ENCODE data around the gene VWCE.

DNA sequence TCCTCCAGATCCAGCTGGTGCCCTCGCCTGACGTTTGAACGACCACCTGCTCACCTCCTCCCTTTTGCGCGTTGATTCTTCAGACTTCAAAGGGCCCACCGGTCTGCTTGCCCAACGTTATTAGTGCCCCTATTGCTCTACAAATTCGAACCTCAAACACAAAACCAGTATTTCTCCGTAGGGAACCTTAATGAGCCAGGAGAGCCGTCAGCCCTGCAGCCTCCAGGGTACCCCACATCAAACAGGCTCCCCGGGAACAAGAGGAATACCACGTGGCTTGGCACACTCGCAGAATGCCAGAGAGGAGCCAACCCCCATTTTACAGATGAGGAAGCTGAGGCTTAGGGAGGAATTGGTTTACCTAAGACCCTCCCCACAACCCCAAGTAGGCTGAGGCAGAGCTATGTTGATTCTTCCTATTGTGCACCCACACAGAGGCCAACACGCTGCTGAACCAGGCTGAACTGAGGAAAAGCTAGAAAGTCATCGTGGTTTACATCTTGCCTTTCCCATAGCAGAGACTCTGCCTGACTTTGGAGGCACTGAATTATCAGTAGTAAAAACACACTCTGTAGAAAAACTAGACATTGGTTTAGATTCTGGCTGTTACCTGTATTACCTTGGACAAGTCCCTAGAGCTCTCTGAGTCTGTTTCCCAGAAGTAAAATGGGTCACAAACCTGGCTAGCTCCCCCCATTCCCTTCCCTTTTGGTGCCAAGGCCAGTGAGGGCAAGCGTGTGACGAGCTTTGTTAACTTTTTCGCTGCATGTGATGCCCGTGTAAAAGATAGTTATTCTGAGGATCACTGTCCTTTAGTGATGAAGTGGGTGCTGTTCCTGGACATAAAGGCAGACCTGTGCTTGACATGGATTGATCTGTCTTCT lies 38.7 kb upstream of the VWCE start:
- TF ChIP-seq CTCF (IDR thresholded peaks at IDR 0.05; ENCODE audit: low read length) (no peak), EZH2phosphoT487 (IDR thresholded peaks at IDR 0.05; ENCODE audit: low read length) (no peak), EZH2 (optimal IDR thresholded peaks at IDR 0.05; ENCODE audit: low read depth, low read length) (no peak)

Measured in MM.1S (cell line).